EH (cell line): Measurements from ENCODE around the gene NKTR.

Experiments
- DNase-seq: peaks from one replicate; pipeline ENCODE4 v3.0.0-alpha.2; 2015; ENCODE audit warnings: low read depth

Gene NKTR

GRCh38 chr3:42681361-42682038, 81.0 kb downstream of the NKTR start:
- no peak for DNase-seq

DNA sequence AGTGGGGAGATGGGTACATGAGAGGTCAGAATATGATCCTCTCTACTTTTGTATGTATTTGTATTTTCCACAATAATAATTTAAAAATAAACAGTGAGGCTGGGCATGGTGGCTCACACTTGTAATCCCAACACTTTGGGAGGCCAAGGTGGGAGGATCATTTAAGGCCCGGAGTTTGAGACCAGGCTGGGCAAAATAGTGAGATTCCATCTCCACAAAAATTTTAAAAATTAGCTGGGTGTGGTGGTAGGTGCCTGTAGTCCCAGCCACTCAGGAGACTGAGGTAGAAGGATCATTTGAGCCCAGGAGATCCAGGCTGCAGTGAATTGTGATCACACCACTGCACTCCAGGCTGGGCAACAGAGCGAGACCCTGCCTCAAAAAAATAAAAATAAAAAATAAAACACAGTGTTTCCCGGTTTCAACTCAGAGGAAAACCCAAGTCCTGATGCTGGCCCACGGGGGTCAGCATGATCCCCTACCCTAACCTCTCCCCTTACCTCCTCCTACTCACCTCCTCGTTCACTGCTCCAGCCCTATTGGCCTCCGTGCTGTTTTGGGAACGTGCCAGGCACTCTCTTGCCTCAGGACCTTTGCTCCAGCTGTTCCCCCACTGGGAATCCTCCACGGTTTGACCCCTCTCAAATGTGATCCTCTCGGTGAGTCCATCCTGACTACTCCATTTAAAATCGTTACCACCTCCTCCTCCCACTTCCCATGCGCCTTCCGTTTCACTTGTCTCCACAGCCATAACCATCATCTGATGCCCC, 82.0 kb downstream of the NKTR start:
- no peak for DNase-seq

DNA sequence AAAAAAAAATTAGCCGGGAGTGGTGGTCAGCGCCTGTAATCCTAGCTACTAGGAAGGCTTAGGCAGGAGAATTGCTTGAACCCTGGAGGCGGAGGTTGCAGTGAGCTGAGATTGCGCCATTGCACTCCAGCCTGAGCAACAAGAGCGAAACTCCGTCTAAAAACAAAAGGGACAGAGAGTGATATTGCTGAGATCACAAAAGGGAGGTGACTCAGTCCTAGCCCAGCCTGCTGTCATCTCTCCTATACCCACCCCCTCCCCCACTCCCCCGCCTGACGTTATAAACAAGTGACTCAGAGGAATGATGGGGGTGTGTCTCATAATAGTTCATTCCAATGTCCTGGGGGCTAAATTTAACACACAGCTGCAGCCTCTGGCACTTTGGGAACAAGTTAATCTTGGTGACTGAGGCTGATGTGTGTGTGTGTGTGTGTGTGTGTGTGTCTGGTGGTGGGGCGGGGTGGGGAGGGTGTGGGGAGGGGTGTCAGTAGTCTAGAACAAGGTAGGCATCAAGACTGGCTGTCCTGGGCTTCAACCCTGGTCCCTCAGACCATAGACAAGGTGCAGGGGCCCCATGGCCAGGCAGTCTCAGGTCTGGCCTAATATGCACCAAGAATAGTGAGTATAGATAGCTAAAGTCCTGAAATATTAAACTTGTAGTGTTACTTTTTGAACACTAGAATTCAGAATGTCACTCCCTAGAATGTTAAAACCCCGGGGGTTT, 83.6 kb downstream of the NKTR start:
- peak; percentile 98 for DNase-seq

DNA sequence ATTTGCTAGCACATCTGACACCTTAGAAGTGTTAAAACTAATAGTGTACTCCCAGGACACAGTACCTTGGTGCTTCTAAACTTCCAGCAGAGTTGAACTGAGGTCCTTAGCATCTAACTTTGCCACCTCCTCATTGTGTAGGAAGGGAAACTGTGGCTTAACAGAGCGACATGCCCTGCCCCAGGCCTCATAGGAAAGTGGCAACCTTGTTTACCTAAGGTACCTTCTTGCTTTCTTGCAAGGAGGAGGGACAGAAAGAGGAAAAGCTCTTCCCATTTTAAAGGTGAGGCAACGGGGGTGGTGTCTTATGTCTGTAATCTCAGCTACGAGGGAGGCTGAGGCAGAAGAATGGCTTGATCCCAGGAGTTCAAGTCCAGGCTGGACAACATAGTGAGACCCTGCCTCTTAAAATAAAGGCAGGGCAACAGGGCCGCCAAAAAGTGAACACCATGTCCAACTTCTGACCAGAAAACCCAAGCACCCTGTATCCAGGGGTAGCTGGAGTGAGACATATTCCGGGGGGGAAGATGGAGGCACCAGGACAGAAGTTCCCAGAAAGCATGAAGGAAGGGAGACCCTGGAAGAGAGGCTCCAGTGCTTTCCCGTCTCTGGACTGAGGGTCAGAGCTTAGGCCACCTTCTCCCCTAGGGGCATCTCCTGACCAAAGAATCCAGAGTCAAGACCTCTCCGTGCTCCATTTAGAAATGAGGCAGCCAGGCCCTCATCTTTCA, 84.3 kb downstream of the NKTR start:
- no peak for DNase-seq

DNA sequence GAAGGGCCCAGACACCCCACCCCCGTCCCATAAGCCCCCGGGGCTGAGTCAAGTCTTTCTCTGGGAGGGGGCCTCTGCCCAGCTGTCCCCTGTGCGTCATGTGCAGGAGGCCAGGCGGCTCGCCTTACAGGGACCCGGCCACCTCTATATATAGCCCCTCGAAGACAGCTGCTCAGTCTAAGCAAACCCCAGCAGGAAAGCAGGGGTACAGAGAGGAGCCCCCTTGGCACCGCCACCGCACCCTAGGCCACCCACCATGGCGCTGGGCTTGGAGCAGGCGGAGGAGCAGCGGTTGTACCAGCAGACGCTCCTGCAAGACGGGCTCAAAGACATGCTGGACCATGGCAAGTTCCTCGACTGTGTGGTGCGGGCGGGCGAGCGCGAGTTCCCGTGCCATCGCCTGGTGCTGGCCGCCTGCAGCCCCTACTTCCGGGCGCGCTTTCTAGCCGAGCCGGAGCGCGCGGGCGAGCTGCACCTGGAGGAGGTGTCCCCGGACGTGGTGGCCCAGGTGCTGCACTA, 84.9 kb downstream of the NKTR start, which contains the start of gene KLHL40:
KLHL40 (plus strand) TSS at position 175 of the 519 bp plus-strand sequence; CDS start at position 257, 82 bp downstream.
- DNase-seq = no peak

DNA sequence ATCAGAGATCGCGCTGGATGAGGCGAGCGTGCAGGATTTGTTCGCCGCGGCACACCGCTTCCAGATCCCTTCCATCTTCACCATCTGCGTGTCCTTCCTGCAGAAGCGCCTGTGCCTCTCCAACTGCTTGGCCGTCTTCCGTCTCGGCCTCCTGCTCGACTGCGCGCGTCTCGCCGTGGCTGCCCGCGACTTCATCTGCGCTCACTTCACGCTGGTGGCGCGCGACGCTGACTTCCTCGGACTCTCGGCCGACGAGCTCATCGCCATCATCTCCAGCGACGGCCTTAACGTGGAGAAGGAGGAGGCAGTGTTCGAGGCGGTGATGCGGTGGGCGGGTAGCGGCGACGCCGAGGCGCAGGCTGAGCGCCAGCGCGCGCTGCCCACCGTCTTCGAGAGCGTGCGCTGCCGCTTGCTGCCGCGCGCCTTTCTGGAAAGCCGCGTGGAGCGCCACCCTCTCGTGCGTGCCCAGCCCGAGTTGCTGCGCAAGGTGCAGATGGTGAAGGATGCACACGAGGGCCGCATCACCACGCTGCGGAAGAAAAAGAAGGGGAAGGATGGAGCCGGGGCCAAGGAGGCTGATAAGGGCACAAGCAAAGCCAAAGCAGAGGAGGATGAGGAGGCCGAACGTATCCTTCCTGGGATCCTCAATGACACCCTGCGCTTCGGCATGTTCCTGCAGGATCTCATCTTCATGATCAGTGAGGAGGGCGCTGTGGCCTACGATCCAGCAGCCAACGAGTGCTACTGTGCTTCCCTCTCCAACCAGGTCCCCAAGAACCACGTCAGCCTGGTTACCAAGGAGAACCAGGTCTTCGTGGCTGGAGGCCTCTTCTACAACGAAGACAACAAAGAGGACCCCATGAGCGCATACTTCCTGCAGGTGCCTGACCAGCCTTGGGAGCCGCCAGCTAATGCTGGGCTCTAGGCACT, 85.7 kb downstream of the NKTR start:
- DNase-seq = peak; percentile 22

DNA sequence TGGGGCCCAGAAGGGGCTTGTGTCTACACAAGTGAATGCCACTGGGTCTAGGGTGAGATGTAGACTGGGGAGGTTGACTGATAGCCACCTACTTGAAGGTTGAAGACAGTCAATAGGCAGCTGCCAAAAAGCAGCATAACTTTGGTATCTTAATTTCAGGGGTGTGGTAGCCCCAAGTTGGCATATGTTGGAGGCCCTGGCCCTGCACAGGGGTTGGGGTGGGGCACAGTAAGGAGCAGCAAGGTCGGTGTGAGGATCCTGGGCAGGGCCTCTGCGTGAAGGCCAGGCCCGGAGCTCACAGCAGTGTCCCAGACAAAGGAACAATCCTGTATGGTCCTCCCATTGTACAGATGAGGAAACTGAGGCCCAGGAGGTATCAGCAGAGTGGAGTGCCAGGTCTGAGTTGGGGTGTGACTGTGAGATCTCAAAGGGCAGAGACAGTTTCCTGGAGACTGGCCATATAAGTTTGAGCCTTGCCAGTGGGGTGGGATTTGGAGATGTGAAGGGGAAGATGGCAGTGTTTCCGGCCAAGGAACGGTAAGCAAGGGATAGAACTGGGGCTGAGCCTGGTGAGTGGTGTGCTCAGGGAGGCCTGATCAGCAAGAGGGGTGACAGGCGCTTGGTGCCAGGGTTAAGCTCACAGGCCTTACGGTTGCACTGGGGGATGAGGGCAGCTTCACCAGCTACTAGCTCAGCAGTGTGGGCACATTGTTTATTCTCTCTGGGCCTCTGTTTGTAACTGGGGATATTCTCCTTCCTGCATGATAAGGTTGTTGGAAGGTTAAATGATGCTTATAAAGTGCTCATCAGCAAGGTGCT, 86.6 kb downstream of the NKTR start:
- DNase-seq = no peak

- DNase-seq = no peak
Observed at GRCh38 chr3:42688016-42688415, 87.5 kb downstream of the NKTR start.

- DNase-seq = no peak
Observed at GRCh38 chr3:42688487-42689420, 88.3 kb downstream of the NKTR start.

- no peak for DNase-seq
Observed at GRCh38 chr3:42689421-42690014, 89.0 kb downstream of the NKTR start.

DNA sequence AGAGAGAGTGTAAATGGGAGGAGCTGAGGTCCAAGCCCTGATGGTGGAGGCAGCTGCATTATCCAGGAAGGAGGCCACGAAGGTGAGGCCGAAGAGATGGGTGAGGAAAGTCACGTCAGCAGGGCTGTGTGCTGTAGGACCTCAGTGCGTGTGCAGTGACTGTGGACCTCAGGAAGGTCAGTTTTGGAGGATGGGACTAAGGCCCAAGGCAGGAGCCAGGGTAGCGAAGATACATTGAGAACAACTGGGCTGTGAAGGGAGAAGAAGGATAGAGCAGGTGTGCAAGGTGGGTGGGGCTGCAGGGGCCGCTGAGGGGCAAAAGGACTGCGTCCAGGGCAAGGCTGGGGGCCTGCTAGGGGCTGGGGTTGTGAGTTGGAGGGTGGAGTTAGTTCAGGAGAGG, 89.7 kb downstream of the NKTR start:
- no peak for DNase-seq

DNA sequence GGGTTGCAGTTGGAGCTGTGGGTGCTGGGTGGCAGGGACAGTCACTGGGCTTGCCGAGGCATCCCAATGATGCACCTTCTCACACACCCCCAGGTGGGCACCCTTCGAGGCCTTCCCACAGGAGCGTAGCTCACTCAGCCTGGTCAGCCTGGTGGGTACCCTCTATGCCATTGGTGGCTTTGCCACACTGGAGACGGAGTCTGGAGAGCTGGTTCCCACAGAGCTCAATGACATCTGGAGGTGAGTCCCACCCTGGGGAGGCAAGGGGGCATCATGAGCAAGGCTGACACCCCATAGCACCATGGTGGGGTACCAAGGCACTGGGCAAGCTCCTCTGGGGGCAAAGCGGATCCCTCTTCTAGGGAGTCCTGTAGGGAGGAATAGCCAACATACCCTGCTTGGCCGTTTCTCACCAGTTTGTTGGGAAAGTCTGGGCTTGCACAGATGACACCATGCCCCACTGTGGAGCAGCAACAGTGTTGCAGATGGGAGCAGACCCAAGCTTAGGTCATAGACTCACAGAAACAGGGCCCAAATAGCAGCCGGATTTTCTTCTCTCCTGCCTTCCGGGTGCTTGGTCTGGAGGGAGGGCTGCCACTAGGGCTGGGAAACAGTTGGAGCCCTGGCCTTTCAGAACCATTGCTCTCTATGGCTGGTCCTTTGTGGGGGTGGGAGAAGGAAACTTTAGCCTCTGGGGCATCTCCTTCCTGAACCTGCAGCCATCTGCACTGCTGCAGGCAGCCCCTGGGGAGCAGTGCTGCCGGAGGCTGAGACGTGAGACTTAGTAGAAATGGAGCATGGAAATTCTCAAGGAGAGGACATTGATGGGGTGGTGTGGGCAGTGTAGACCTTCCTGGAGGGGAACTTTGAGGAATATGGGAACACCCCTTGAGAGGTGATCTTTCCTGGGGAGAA, 90.5 kb downstream of the NKTR start:
- no peak for DNase-seq

GRCh38 chr3:42691816-42692666, 91.6 kb downstream of the NKTR start:
- no peak for DNase-seq

DNA sequence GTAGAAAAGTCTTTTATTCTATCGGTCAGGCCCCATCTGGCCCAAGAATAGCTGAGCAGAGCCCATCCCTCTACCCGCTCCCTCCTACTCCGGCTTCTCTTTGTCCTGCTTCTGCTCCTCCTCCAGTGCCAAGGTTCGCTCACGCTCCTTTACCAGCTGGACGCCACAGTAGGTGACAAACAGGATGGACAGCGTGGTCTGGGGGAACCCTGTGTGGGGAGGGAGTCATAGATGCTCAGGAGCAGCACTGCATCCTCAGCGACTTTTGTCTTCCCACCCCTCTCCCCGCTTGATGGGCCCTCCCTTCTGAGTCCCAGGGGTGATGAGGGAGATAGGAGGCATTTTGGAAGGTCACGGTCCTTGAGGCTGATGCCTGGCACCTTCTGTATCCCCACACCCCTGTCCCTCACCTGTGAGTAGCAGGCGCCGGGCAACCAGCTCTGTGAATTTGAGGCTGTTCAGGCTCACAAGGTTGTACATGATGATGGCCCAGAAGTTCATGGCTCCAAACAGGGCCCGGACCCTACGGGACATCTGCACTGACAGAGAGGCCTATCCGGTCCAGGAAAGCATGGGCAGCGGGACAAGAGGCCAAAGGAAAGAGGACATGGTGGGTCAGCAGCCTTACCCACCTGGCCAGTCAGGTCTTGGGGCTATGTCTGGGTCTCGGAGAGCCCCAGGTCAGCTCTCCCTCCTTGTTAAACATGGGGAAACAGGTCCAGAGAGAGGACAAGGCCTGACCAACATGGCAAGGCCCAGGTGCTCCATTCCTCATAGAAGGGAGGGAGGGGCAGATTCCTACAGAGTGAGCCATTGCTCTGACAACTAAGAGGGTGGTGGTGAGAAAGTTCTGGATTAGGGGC, 92.4 kb downstream of the NKTR start:
- no peak for DNase-seq

- DNase-seq = no peak
Observed at GRCh38 chr3:42693530-42693930, 93.0 kb downstream of the NKTR start.
